Measurements from ENCODE around the gene KLF16. TPM values are rescaled to one million over a fixed set of nuclear protein-coding genes. Genes with fewer than 3 reads are reported as not detected.

KLF16 gene
- total and polyA plus RNA-seq, 9 of the 15 experiments (the other 6 are each of a cell fraction or from before 2014, with no cell fraction given), result 0.04 to 60.4 (median 6.8) TPM

GRCh38 chr19:1856698-1857603 lies 6.4 kb downstream of the KLF16 start (continued):
- TF ChIP-seq ELK1 (CRISPR knock-in tag; IDR thresholded peaks at IDR 0.05) (no peak), ETV6 (IDR thresholded peaks at IDR 0.05; ENCODE audit: borderline replicate concordance in 1 of 2, low read depth in 2 of 2, low read length in 1 of 2) (no peak), ETV6 (CRISPR knock-in tag; IDR thresholded peaks at IDR 0.05; ENCODE audit: borderline replicate concordance) (no peak), ZKSCAN8 (CRISPR knock-in tag; IDR thresholded peaks at IDR 0.05) (no peak), ATF7 (IDR thresholded peaks at IDR 0.05) (peak; percentile 60), POLR2H (tag; IDR thresholded peaks at IDR 0.05; ENCODE audit: low read depth) (no peak), LARP7 (IDR thresholded peaks at IDR 0.05) (no peak), ZNF121 (CRISPR knock-in tag; conservative IDR thresholded peaks at IDR 0.05) (no peak), KDM1A (IDR thresholded peaks at IDR 0.05) (no peak), ZC3H4 (CRISPR knock-in tag; IDR thresholded peaks at IDR 0.05; ENCODE audit: borderline replicate concordance) (no peak), KLF13 (tag; IDR thresholded peaks at IDR 0.05; ENCODE audit: borderline replicate concordance, low read depth) (peak; percentile 73), KLF16 (IDR thresholded peaks at IDR 0.05) (no peak), ILK (tag; IDR thresholded peaks at IDR 0.05; ENCODE audit: borderline replicate concordance, low read depth) (no peak), ZNF347 (CRISPR knock-in tag; IDR thresholded peaks at IDR 0.05; ENCODE audit: low read depth) (no peak), ZBTB5 (IDR thresholded peaks at IDR 0.05) (no peak), SMAD3 (CRISPR knock-in tag; conservative IDR thresholded peaks at IDR 0.05) (no peak), ZNF407 (IDR thresholded peaks at IDR 0.05; ENCODE audit: low read depth) (no peak)
